Right cardiac atrium (tissue), 5 donors: ENCODE measurements around the gene RPL15. TPM values are rescaled to one million over a fixed set of nuclear protein-coding genes. Genes with fewer than 3 reads are reported as not detected.

Experiments
- ATAC-seq, 2 donors: fragments of 200-7000 bp; cut with Tn5 transposase; one replicate each; pipeline versions ENCODE4 v1.8.0 to v1.9.1; 2020; ENCODE audit warnings: moderate library complexity in 2 of 2, mild to moderate bottlenecking in 1 of 2
- DNase-seq, 3 donors: peaks; one replicate each; pipeline ENCODE4 v3.0.0-alpha.2; 2020
- H3K27ac ChIP-seq: one replicate; pipeline ENCODE4 v1.5.1; 2013; ENCODE audit warnings: mild to moderate bottlenecking, low read length, control low read depth, moderate library complexity
- H3K27me3 ChIP-seq: one replicate; pipeline ENCODE4 v1.6.1; 2013; ENCODE audit not compliant: control insufficient read depth, insufficient read depth
- H3K4me1 ChIP-seq: one replicate; pipeline ENCODE4 v1.6.1; 2013; ENCODE audit warnings: low read length; ENCODE audit not compliant: control insufficient read depth, insufficient read depth
- H3K4me3 ChIP-seq: one replicate; pipeline ENCODE4 v1.5.1; 2013; ENCODE audit warnings: low read length, control low read depth
- H3K9me3 ChIP-seq: one replicate; pipeline ENCODE4 v1.6.1; 2013; ENCODE audit warnings: low read length; ENCODE audit not compliant: control insufficient read depth
- WGBS: extraction: QIAGEN DNeasy Blood & Tissue Kit; methylation state at CpG from one replicate; pipeline ENCODE4 v1.1.7; 2013; 5-methylcytosine and 5-hydroxymethylcytosine counted together
- intact Hi-C, 4 donors: fragments of 100-400 bp; cut with DNase I; formaldehyde crosslinking; loops; one replicate each; pipeline versions ENCODE4 v1.11.0 to v1.14.0; 2022 to 2023
- polyA plus RNA-seq: library from polyadenylated mRNA; stranded (reverse); fragments of 200-250 nt; gene quantifications from one replicate; pipeline ENCODE4 v1.2.3, GENCODE V29; 2013
- total RNA-seq, 4 donors: library from RNA; stranded (reverse); fragmentation: NEBNext Ultra II Directional; extraction: Animal tissue kit (Norgen Biotek cat#: 25700); gene quantifications; one replicate each; pipeline ENCODE4 v1.2.1, GENCODE V29; 2021
- donor health status: healthy with polysubstance abuse.
- donor health status: DM: no; HTN: yes; CAD: no.
- donor health status: DM: no; HTN: no; CAD: no.
- donor health status: DM: no; HTN: yes; CAD: no; lungs with severe emphysema.
- donor health status: DM: yes; HTN: yes; CAD: no.

The RPL15 gene
- total and polyA plus RNA-seq, 5 donors: 1,027 to 1,547 (median 1,143) TPM

GRCh38 chr3:23931597-23931996 is 14.7 kb downstream of the RPL15 start:
- Histone ChIP-seq H3K9me3 (no peaks in the 10 kb centered on the region), H3K27ac (no peak overlapping the region), H3K4me1 (no peaks in the 10 kb centered on the region), H3K27me3 (no peaks in the 10 kb centered on the region), H3K4me3 (no peak overlapping the region)
- intact Hi-C loops: no loop called here
- DNase-seq: no peak
- WGBS: 79% methylated on average over 3 of the region's 3 CpGs
- no peak for ATAC-seq

GRCh38 chr3:23932571-23932970 is 15.6 kb downstream of the RPL15 start:
- no peak for ATAC-seq
- no peak overlapping the region for H3K4me3 ChIP-seq
- no peaks in the 10 kb centered on the region for H3K4me1 ChIP-seq
- no peaks in the 10 kb centered on the region for H3K27me3 ChIP-seq
- H3K27ac ChIP-seq: no peak overlapping the region
- no peaks in the 10 kb centered on the region for H3K9me3 ChIP-seq
- DNase-seq: no peak
- WGBS: 85% methylated on average over 4 of the region's 4 CpGs
- intact Hi-C loops: no loop called here

- Histone ChIP-seq H3K4me1 (no peaks in the 10 kb centered on the region), H3K27ac (no peak overlapping the region), H3K9me3 (no peaks in the 10 kb centered on the region), H3K27me3 (no peaks in the 10 kb centered on the region), H3K4me3 (no peak overlapping the region)
- ATAC-seq (no peak), DNase-seq (no peak)
- WGBS: 60% methylated on average over 4 of the region's 4 CpGs
- intact Hi-C loops: no loop called here
Measured at GRCh38 chr3:23934253-23934652, 17.3 kb downstream of the RPL15 start.

GRCh38 chr3:23937296-23937695 is 20.4 kb downstream of the RPL15 start:
- no peaks in the 10 kb centered on the region for H3K27me3 ChIP-seq
- 81% methylated on average over 1 of the region's 1 CpG for WGBS
- H3K9me3 ChIP-seq: no peaks in the 10 kb centered on the region
- no peak overlapping the region for H3K4me3 ChIP-seq
- H3K27ac ChIP-seq: no peak overlapping the region
- no peaks in the 10 kb centered on the region for H3K4me1 ChIP-seq
- no peak for DNase-seq
- intact Hi-C loops: no loop called here
- ATAC-seq: no peak

GRCh38 chr3:23938688-23939087 is 21.8 kb downstream of the RPL15 start:
- no peak overlapping the region for H3K4me3 ChIP-seq
- H3K4me1 ChIP-seq: no peaks in the 10 kb centered on the region
- ATAC-seq (no peak), DNase-seq (no peak)
- intact Hi-C loops: no loop called here
- H3K27ac ChIP-seq: no peak overlapping the region
- no peaks in the 10 kb centered on the region for H3K27me3 ChIP-seq
- no peaks in the 10 kb centered on the region for H3K9me3 ChIP-seq

GRCh38 chr3:23940775-23941174 is 23.8 kb downstream of the RPL15 start:
- no peak overlapping the region for H3K4me3 ChIP-seq
- ATAC-seq (no peak), DNase-seq (no peak)
- no peaks in the 10 kb centered on the region for H3K4me1 ChIP-seq
- WGBS: 80% methylated on average over 5 of the region's 5 CpGs
- intact Hi-C loops: no loop called here
- H3K9me3 ChIP-seq: no peaks in the 10 kb centered on the region
- H3K27ac ChIP-seq: no peak overlapping the region
- no peaks in the 10 kb centered on the region for H3K27me3 ChIP-seq

- Histone ChIP-seq H3K27me3 (no peaks in the 10 kb centered on the region), H3K9me3 (no peaks in the 10 kb centered on the region), H3K27ac (no peak overlapping the region), H3K4me1 (no peaks in the 10 kb centered on the region), H3K4me3 (no peak overlapping the region)
- no peak for ATAC-seq
- intact Hi-C loops: no loop called here
- DNase-seq: no peak
- WGBS: 86% methylated on average over 4 of the region's 4 CpGs
Measured at GRCh38 chr3:23941440-23941839, 24.5 kb downstream of the RPL15 start.

- Histone ChIP-seq H3K4me3 (no peak overlapping the region), H3K27me3 (no peaks in the 10 kb centered on the region), H3K27ac (no peak overlapping the region), H3K4me1 (no peaks in the 10 kb centered on the region), H3K9me3 (no peaks in the 10 kb centered on the region)
- ATAC-seq (no peak), DNase-seq (no peak)
- 91% methylated on average over 11 of the region's 11 CpGs for WGBS
- intact Hi-C loops: no loop called here
Measured at GRCh38 chr3:23942546-23942945, 25.6 kb downstream of the RPL15 start.

- intact Hi-C loops: no loop called here
- no peak overlapping the region for H3K27ac ChIP-seq
- H3K4me1 ChIP-seq: peaks cover 5% of the 10 kb centered on the region
- no peaks in the 10 kb centered on the region for H3K9me3 ChIP-seq
- no peak for ATAC-seq
- no peaks in the 10 kb centered on the region for H3K27me3 ChIP-seq
- DNase-seq: no peak
- 10% methylated on average over 13 of the region's 13 CpGs for whole genome bisulfite sequencing
- H3K4me3 ChIP-seq: peak overlapping the region; percentile 99
Measured at GRCh38 chr3:23944007-23944783, 27.3 kb downstream of the RPL15 start.

GRCh38 chr3:23944861-23945662 is 28.1 kb downstream of the RPL15 start, which contains the start of gene NR1D2:
Gene NR1D2 (plus strand): TSS chr3:23945286. CDS start chr3:23945579, 293 bp downstream.
- peak; percentile 80 to 81 for ATAC-seq
- intact Hi-C loops: no loop called here
- Histone ChIP-seq H3K4me3 (peak within 1 kb of the TSS; percentile 99), H3K27me3 (no peaks in the 10 kb centered on the region), H3K9me3 (no peaks in the 10 kb centered on the region), H3K27ac (peak within 1 kb of the TSS; percentile 95), H3K4me1 (peaks cover 8% of the 10 kb centered on the region)
- DNase-seq: peak; percentile 87 to 95 (median 95)
- under 1% methylated on average over 86 of the region's 88 CpGs for WGBS

GRCh38 chr3:23945663-23945912 is 28.7 kb downstream of the RPL15 start:
- H3K9me3 ChIP-seq: no peaks in the 10 kb centered on the region
- DNase-seq: no peak

More at GRCh38 chr3:23945663-23945912, 28.7 kb downstream of the RPL15 start:
- H3K27ac ChIP-seq: peak overlapping the region; percentile 95
- intact Hi-C loops: no loop called here
- H3K4me3 ChIP-seq: peak overlapping the region; percentile 99
- 1% methylated on average over 39 of the region's 39 CpGs for WGBS
- no peak for ATAC-seq
- H3K27me3 ChIP-seq: no peaks in the 10 kb centered on the region
- peaks cover 8% of the 10 kb centered on the region for H3K4me1 ChIP-seq
